PC-3 (cell line): ENCODE data around the gene CCDC71L.

ENCODE experiments used
- EZH2 ChIP-seq: fragments of 300-600 bp; sonication (generic); IDR thresholded peaks from one replicate; pipeline ENCODE4 v1.6.1; 2017; ENCODE audit warnings: antibody characterized with exemption, mild to moderate bottlenecking, low read length; ENCODE audit not compliant: unreplicated experiment
- EZH2phosphoT487 ChIP-seq: fragments of 300-600 bp; sonication (generic); IDR thresholded peaks from 2 replicates; pipeline ENCODE4 v1.6.1; 2018; ENCODE audit warnings: mild to moderate bottlenecking, antibody characterized with exemption, low read length, borderline replicate concordance
- TF ChIP-seq, protein P1 (sequence below): fragments of 300-600 bp; sonication (generic); conservative IDR thresholded peaks from 2 replicates; pipeline ENCODE4 v1.5.1; 2017; ENCODE audit warnings: antibody characterized with exemption, low read depth, mild to moderate bottlenecking, low read length

DNA sequence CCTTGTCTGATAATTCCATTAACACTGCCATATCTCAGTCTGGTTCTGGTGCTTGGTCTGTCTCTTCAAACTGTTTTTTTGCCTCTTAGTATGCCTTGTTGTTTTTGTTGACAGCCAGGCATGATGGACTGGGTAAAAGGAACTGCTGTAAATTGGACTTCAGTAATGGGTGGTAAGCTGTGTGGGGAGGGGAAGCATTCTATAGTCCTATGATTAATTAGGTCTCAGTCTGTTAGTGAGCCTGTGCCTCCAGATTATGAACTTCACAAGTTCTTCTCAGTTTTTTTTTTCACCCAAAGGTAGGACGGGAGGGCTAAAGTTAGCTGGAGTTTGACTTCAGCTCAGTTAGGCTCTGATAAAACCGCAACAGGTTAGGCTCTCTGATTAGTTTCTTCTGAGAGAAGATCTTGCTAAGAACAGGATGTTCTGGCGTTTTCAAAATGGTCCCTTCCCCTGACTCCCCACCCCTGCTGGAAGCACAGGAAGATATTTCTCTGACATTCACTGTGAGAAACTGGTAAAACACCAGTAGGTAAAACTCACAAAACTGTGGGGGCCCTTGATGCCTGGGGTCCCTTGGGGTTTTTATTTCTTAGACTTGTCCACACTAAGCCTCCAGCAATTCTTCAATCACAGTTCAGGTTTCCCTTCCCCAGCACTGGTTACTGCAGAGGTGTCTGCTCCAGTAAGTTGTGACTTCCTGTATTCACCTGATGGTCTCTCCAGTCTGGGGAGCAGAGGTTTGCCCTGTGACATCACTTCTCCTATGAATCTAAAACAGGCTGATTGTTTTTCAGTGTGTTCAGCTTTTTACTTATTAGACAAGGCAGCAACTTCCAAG is 43.3 kb upstream of the CCDC71L start:
- TF ChIP-seq, protein P1, sequence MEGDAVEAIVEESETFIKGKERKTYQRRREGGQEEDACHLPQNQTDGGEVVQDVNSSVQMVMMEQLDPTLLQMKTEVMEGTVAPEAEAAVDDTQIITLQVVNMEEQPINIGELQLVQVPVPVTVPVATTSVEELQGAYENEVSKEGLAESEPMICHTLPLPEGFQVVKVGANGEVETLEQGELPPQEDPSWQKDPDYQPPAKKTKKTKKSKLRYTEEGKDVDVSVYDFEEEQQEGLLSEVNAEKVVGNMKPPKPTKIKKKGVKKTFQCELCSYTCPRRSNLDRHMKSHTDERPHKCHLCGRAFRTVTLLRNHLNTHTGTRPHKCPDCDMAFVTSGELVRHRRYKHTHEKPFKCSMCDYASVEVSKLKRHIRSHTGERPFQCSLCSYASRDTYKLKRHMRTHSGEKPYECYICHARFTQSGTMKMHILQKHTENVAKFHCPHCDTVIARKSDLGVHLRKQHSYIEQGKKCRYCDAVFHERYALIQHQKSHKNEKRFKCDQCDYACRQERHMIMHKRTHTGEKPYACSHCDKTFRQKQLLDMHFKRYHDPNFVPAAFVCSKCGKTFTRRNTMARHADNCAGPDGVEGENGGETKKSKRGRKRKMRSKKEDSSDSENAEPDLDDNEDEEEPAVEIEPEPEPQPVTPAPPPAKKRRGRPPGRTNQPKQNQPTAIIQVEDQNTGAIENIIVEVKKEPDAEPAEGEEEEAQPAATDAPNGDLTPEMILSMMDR: no peak
- no peak for TF ChIP-seq EZH2phosphoT487
- no peak for TF ChIP-seq EZH2
